GM21737 (cell line): ENCODE results near the gene RPL41.
"Not testable (repeated sequence)": the region's sequence is repeated elsewhere in the genome, so short reads cannot be mapped to it uniquely, and the experiment has no call there.

Experiments
- ATAC-seq: cut with Tn5 transposase; IDR thresholded peaks from one replicate; pipeline ENCODE4 v1.9.1; 2021; ENCODE audit warnings: mild to moderate bottlenecking, moderate library complexity; ENCODE audit not compliant: unreplicated experiment

Gene RPL41

DNA sequence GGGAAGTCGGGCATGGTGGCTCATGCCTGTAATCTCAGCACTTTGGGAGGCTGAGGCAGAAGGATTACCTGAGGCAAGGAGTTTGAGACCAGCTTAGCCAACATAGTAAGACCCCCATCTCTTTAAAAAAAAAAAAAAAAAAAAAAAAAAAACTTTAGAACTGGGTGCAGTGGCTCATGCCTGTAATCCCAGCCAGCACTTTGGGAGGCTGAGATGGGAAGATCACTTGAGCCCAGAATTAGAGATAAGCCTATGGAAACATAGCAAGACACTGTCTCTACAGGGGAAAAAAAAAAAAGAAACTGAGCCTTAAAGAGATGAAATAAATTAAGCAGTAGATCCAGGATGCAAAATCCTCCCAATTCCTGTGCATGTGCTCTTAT lies 13.8 kb upstream of the RPL41 start:
- no peak for ATAC-seq

DNA sequence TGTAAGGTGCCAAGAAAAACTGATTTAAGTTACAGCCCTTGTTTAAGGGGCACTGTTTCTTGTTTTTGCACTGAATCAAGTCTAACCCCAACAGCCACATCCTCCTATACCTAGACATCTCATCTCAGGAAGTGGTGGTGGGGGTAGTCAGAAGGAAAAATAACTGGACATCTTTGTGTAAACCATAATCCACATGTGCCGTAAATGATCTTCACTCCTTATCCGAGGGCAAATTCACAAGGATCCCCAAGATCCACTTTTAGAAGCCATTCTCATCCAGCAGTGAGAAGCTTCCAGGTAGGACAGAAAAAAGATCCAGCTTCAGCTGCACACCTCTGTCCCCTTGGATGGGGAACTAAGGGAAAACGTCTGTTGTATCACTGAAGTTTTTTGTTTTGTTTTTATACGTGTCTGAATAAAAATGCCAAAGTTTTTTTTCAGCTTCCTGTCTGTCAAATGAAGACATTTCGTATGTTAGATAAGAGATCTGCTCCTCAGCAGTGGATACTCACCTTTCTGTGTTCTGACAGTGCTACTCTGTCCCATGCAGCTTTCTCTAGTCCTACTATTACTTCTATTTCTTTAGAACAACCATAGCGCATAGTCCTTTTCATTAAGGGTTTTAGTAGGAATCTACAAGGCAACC lies 13.2 kb upstream of the RPL41 start:
- no peak for ATAC-seq

DNA sequence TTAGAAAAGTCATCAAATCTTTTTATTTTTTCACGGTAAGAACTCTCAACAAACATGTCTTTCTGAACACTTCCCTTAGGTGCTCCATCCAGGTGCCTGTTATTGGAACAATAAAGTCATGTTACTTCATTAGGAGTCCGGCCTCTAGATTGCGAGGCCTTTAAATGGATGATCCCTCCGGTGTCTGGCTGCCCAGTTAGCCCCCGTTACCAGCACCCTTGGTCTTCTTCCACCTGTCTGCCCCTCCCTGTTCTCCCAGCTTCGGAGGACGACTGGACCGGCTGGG lies 12.7 kb upstream of the RPL41 start:
- no peak for ATAC-seq

DNA sequence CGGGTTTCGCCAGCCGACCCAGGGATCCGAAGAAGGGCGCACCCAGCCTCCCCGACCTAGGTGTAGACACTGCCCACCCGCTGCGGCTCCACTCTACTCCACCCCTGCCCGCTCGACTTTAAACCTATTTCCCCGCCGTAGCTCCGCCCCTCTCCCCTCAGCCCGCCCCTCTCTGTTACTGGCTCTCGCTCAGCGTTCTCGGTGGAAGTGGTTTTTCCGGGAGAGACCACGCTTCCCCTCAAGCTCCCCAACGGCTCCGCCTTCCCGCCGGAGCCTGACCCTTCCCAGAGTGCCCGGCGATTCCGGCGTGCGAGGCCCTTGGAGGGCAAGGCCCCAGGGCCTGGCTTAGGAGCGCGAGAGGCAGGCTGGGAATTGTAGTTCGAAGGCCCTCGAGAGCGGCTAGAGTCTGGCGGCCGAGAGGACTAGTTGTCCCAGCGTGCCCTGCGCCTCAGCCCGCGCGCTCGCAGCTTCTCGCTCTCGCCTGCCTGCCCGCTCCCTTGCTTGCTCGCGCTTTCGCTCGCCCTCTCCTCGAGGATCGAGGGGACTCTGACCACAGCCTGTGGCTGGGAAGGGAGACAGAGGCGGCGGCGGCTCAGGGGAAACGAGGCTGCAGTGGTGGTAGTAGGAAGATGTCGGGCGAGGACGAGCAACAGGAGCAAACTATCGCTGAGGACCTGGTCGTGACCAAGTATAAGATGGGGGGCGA lies 12.2 kb upstream of the RPL41 start, which contains the start of gene PA2G4:
Gene PA2G4, plus strand, starts transcription at position 451 of the 706 bp plus-strand sequence. Its CDS starts 179 bp downstream, at position 630.
- peak; percentile 87 for ATAC-seq

DNA sequence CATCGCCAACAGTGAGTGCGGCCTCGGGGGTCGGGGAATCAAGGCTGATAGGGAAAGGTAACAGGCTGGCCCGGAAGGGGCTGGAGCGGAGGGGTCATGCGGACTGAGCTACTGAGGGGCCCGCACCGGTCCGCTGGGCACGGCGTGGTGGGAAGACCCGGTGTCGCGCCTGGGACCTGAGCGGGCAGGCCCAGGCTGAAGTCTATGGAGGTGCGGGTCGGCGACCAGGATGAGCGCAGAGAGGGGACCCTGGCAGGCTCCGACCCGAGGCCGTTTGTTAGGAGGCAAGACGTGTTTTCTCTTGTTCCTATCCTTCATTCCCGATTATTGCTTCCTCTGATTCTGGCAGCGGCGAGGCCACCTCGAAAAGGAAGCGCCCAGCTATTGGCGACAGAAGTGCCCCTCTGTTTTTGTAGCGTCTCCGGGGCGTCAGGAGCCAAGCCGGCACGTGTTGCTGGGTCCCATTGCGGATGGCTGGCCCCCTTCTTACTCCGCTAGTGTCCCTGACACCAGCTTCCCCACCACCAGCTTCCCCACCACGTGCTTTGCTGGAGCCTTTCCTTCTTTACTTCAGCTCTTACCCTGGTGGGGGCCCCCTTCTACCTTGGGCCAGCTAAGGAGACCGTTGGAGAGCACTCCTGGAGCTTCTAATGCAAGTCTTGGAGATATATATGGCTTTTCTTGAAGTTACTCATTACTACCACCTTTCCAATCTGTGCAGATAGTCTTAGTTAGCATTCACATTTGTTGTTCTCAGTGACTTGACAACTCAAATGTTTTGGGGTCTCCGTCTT lies 11.4 kb upstream of the RPL41 start:
- ATAC-seq = peak; percentile 16

DNA sequence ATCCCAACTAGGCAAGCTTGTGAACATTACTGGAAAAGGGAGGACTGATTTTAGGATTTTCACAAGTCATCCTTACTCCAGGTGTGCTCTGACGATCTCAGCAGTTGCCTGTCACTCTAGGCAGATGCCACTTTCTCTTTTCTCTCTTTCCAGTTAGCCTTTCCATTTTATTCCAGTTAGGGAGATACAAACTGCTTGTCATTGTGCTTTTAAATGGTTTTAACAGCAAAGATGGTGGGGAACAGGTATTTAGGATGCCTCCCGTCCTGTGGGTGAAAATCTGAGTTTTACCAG lies 10.9 kb upstream of the RPL41 start:
- ATAC-seq = no peak

DNA sequence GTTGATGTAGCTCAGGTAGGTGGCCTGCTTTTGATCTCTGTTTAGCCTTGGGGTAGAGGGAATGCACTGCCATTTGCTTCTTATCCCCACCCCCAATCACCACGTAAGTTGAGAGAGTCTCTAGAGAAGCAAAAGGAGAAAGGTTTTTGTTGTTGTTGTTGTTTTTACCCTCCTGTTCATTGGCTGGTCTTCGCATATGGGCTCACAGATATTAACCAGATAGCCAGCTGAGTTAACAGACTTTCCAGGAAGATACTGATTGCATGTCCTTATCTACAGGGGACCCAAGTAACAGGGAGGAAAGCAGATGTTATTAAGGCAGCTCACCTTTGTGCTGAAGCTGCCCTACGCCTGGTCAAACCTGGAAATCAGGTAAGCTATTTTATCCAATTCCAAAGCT lies 9.2 kb upstream of the RPL41 start:
- no peak for ATAC-seq

DNA sequence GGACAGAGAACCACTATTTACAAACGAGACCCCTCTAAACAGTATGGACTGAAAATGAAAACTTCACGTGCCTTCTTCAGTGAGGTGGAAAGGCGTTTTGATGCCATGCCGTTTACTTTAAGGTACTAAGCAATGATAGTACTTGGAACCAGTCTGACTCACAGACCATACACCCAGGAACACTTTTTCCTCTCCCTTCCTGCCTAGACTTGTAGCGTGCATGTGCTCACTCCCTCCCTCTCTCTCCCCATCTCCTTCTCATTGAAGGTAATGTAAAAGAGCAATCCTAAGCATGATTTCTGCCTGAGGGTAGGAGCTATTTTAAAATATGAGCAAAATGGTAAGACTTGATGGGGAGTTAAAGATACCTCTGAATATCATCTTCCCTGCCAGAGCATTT lies 5.9 kb upstream of the RPL41 start:
- no peak for ATAC-seq

DNA sequence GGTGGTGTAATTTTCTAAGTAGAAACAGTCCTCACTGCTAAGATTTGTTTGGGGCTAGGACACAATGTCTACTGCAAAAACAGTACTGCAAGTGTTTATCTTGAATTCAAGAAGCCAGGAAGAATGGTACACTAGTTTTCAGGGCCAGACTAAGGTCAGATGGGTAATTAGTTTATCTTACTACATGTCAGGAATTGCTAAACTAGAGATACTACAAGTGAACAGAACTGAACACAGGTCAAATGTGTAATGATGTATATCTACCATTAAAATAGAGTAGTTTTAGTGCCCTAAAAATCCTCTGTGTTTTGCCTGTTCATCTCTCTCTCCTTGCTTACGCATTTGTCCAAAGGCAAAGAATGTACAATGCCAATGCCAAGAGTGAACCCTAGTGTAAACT lies 2.3 kb upstream of the RPL41 start:
- no peak for ATAC-seq

DNA sequence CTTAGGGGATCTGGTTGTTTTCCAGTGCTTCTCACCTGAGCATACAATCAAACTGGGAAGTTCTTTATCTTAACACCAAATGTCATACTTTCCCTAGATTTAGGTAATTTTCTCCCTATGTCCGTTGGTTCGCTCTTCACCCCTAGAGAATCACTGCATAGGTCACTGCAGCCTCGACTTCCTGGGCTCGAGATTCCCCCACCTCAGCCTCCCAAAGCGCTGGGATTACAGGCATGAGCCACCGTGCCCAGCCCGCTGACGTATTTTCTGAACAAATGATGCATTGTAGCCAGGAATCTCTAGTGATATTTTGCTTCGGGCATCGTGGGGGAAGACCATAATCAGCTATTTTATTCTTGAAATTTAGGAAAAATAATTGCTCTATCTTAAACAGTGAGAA lies 1.1 kb upstream of the RPL41 start:
- ATAC-seq = no peak

DNA sequence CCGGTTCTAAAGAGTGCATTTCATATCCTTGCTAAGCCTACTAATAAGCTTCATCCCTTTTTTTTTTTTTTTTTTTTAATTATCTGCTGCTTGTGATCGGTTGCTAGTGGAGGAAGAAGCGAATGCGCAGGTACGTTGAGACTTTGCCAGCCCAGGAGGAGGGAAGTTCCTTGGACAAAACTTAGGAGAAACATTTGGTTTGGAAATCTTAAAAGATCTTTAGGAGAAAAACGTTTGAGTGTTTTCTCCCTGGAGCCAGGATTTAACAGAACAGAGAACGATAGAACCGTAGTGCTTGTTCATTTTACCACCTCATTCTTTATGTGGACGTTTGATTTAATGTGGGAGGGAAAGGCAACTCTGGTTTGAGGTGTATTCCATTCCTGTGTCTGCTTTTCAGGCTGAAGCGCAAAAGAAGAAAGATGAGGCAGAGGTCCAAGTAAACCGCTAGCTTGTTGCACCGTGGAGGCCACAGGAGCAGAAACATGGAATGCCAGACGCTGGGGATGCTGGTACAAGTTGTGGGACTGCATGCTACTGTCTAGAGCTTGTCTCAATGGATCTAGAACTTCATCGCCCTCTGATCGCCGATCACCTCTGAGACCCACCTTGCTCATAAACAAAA lies 761 bp downstream of the RPL41 start:
- not testable (repeated sequence) for ATAC-seq

DNA sequence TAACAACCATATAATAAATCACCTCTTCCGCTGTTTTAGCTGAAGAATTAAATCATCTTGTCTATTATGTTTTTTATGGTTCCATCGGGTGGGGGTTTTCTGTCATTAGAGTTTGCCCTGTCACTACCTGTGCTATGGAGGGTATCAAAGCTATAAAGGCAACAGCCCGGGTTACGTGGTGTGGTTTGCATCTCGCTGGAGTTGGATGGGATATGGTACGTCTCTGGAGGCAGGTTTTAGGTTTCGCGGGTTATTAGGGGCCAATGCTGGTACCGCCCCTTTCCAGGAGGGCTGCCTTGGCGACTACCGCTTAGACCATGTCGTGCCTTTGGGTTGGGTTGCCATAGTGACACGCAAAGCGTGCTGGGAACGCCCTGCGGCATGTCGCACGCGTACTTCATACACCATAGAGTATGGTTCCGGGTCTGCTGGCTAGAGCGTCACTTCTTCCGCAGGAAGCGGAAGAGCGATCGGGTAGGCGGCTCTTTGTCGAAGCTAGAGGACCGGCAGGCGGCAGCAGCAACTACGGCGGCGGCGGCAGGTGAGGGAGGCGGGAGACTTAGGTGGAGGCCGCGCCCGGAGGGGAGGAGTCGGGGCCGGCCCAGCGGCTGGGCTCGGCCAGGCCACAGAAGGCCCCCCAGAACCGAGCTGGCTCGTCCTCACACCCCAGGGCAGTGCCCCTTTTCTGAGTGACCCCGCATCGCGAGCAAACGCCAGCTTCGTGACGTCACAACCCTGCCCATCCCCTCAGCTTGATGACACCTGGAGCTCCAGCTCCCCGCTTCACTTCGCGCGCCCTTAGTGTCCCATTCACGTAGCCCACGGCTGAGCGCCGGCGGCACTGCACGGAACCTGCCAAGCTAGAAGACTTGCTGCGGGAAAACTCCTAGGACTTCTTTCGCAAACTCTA lies 1.6 kb downstream of the RPL41 start, which contains the start of gene ZC3H10:
Gene ZC3H10, plus strand, starts transcription at position 489 of the 910 bp plus-strand sequence. CDS start 2,297 bp downstream, outside the sequence.
- ATAC-seq = peak; percentile 82

DNA sequence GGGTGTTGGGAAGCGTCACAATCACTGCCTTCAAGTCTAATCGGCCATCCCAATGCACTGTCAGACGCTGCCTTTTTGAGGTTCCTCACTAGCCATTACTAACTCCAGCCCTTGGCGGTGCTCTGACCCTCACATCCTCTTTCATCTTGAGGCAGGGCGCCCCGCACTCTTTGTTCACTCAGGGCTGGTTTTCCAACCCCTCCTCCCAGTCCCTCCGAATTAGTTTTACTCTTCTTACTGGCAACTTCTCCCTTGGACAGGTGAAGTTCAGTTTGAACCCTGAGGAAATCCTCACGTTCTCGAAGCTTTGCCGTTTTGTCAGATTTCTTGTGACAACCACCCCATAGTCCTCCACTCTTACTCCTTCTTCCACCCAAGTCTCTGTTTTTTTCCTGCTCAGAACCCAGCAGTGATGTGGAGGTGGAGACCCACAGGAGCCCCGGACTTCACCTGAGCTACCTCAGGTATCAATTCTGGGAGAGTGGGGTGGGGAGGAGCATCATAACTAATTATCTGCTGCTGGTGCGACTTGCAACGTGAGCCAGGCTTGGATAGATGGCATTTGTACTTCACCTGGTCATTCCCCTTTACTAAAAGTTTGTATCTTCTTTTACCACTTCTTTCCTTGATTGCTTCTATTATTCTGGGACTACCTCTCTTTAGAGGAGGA lies 2.4 kb downstream of the RPL41 start:
- ATAC-seq = peak; percentile 5

DNA sequence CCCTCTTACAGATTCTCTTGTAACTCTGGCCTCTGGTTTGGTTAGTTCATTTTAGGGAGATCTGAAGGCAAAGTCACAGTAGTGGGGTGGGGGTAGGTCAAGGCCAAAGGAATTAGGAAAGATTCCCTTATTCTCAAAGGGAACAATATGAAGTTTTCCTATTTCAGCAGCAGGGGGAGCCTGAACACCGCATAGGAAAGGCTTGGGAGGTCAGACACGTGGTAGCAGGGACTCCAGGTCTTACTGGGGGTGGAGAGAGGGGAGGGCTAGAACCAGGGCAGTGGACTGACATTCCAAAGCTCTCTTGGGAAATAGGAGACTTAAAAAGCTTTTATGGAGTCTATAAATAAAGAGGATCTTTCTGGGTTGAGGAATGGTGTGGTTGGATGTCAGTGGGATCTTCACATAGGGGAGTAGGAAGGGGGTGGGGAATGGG lies 2.9 kb downstream of the RPL41 start:
- ATAC-seq = no peak

DNA sequence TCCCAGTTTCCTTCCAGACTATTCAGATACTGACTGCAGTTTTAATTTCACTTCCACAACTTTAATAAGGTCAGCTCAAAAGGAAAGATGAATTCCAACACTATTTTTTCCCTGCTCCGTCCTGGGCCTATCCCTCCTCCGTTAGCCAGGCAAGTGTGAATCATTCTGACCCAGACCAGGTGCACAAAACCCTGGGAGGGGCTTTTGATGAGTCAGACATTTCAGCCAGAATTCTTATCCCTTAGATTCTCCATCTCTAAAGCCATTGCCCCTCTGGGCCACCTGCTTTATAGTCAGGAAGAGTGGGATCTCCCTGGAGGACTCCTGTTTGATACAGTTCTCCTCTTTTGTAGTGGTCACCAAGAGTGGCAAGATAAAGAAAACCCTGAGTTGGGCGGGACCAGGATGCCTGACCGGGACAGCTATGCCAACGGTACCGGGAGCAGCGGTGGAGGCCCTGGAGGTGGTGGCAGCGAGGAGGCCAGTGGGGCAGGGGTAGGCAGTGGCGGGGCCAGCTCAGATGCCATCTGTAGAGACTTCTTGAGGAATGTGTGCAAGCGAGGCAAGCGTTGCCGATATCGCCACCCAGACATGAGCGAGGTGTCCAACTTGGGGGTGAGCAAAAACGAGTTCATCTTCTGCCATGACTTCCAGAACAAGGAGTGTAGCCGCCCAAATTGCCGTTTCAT lies 3.9 kb downstream of the RPL41 start:
- ATAC-seq = no peak

DNA sequence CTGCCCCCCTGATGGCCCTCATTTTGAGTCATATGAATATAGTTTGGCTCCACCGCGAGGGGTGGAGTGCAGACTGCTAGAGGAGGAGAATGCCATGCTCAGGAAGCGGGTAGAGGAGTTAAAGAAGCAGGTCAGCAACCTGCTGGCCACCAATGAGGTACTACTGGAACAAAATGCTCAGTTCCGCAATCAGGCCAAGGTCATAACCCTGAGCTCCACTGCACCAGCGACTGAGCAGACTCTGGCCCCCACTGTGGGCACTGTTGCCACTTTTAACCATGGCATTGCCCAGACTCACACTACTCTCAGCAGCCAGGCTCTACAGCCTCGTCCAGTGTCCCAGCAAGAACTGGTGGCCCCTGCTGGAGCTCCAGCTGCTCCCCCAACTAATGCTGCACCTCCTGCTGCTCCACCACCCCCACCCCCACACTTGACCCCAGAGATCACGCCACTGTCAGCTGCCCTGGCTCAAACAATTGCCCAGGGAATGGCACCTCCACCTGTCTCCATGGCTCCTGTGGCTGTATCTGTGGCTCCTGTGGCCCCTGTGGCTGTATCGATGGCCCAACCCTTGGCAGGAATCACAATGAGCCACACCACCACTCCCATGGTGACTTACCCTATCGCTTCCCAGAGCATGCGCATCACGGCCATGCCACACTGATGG lies 4.9 kb downstream of the RPL41 start:
- no peak for ATAC-seq

DNA sequence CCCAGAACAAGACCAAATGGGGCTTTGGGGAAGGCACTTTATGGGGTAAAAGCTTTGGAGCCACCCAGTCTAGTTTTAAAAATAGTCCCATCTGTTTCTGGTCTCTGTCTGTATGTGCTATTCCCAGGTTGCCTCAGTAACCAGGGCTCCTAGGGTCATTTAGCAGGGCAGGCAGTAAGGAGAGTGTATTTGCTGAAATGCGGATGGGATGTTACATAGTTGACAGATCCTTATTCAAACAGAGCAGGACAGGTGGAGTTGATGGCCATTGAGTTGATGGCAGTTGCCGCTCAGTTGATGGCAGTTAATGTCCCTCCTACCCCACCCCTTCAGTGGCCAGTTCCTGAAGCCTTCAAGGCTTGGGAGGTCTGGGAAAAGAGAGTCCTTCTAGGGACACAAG lies 6.2 kb downstream of the RPL41 start:
- ATAC-seq = no peak

DNA sequence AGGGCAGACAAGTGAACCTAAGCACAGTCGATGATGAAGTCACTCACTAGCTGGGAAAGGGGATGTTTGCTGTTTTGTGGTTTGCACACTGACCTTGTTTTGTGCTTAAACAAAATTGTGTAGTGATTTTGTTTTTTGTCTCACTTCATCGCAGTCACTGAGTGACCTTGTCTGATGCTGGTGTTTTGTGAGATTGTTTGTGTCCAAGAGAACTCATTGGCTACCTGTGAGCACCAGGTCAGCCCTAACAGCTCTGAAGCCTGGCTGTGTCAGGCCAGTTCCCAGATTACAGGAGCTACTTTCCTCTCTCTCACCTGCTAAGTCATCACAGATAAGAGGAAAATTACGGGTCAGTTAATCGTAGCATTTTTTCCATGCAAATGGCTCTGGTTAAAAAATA lies 7.7 kb downstream of the RPL41 start:
- ATAC-seq = no peak

DNA sequence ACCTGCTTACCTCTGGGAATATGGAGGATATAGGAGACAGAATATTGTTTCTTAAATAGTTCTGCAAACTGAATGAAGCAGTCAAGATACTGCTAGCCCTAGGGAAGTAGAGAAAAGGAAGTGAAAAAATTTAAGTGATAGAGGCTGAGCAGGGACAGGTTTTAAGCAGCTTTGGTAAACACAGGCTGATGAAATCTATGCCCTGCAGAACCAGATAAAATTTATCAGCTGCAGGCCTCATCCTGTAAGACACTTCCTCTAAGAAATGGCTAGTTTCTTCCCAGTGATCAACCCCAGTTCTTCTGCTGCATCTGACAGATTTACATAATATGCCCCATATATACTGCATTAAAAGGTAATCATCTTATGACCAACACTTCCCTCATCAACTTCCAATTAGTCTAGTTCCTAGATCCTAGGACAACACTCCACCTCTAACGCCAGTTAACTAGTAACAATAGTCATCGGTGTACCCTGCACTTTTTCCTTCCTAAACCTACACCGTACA lies 10.4 kb downstream of the RPL41 start:
- ATAC-seq = no peak
